ENCODE results near the gene SPTBN4.
"Not testable (repeated sequence)": the region's sequence is repeated elsewhere in the genome, so short reads cannot be mapped to it uniquely, and the experiment has no call there.

GRCh38 chr19:40453943-40454342 lies 12.9 kb upstream of the SPTBN4 start:
- TF ChIP-seq, protein P1, sequence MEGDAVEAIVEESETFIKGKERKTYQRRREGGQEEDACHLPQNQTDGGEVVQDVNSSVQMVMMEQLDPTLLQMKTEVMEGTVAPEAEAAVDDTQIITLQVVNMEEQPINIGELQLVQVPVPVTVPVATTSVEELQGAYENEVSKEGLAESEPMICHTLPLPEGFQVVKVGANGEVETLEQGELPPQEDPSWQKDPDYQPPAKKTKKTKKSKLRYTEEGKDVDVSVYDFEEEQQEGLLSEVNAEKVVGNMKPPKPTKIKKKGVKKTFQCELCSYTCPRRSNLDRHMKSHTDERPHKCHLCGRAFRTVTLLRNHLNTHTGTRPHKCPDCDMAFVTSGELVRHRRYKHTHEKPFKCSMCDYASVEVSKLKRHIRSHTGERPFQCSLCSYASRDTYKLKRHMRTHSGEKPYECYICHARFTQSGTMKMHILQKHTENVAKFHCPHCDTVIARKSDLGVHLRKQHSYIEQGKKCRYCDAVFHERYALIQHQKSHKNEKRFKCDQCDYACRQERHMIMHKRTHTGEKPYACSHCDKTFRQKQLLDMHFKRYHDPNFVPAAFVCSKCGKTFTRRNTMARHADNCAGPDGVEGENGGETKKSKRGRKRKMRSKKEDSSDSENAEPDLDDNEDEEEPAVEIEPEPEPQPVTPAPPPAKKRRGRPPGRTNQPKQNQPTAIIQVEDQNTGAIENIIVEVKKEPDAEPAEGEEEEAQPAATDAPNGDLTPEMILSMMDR (IDR thresholded peaks at IDR 0.05; ENCODE audit: insufficient read depth, low read depth, low read length) = not testable (repeated sequence)
- not testable (repeated sequence) for TF ChIP-seq EZH2 (IDR thresholded peaks at IDR 0.05; ENCODE audit: insufficient read depth, low read length)

All from astrocyte (in vitro differentiated cells and primary cell).